ENCODE results near the gene PFKM. TPM values are rescaled to one million over a fixed set of nuclear protein-coding genes. Genes with fewer than 3 reads are reported as not detected.

PFKM gene
- total and polyA plus RNA-seq, 2 of the 4 experiments (the other 2 are of a cell fraction), result 56.7 to 82.6 TPM

DNA sequence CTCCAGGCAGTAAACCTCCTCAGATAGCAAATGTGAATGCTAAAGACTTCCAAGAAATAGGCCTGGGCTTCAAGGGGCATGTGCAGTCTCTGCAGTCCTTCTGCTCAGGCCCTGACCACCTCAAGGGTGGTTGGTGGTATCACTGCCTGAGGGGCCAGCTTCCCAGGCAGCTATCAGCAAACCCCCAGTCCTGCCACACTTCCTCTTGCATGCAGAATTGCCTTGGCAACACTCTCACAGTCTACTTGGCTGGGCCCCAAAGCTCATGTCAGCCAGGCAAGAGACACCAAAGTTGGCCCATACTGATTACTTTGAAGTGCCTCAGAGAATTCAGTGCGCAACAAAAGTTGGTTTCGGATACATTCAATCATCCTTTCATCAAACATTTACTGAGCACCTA, 41.6 kb downstream of the PFKM start:
- Histone ChIP-seq H3K36me3 (ENCODE audit: control insufficient read depth, insufficient read depth, low read length) (no peaks in the 10 kb centered on the region), H3K23ac (ENCODE audit: low read depth, low read length) (no peak overlapping the region), H2BK15ac (ENCODE audit: low read depth, low read length) (no peak overlapping the region), H3K4ac (ENCODE audit: low read depth, low read length) (no peak overlapping the region), H3K9me1 (ENCODE audit: insufficient read depth, low read length) (peaks cover 5% of the 10 kb centered on the region), H2AK9ac (replicated peaks; ENCODE audit: low read depth, low read length, poor library complexity) (no peak overlapping the region), H2BK120ac (ENCODE audit: low read depth, low read length) (no peak overlapping the region), H4K20me1 (ENCODE audit: insufficient read depth, low read length) (no peaks in the 10 kb centered on the region), H4K91ac (ENCODE audit: insufficient read depth, low read depth, low read length) (no peak overlapping the region), H3K4me3 (ENCODE audit: insufficient read depth, low read depth, low read length) (no peak overlapping the region), H4K5ac (ENCODE audit: low read depth, low read length) (no peak overlapping the region), H3K4me1 (ENCODE audit: control insufficient read depth, insufficient read depth, low read length) (peaks cover 2% of the 10 kb centered on the region; the same call in 1 of the 2 replicates), H3K27me3 (ENCODE audit: control insufficient read depth, insufficient read depth, low read length) (peaks cover 4% of the 10 kb centered on the region), H2AK5ac (ENCODE audit: low read depth, low read length) (no peak overlapping the region), H2BK20ac (ENCODE audit: low read depth, low read length) (no peak overlapping the region), H2BK5ac (ENCODE audit: low read depth, low read length, poor library complexity, severe bottlenecking) (no peak overlapping the region), H2AFZ (replicated peaks; ENCODE audit: low read length, poor library complexity) (no peak overlapping the region), H3K18ac (ENCODE audit: low read depth, low read length) (no peak overlapping the region), H3K56ac (ENCODE audit: extremely low read depth, insufficient read depth, low read length) (no peak overlapping the region), H3K14ac (replicated peaks; ENCODE audit: low read depth, low read length) (no peak overlapping the region), H3K27ac (ENCODE audit: insufficient read depth, low read length) (no peak overlapping the region), H4K8ac (ENCODE audit: low read depth in 2 of 2, low read length in 2 of 2) (no peak overlapping the region), H3K4me2 (ENCODE audit: low read depth, low read length) (no peak overlapping the region), H3K9me3 (ENCODE audit: control insufficient read depth, insufficient read depth, low read length) (no peaks in the 10 kb centered on the region), H3K9ac (ENCODE audit: low read depth, low read length) (no peak overlapping the region), H3K79me1 (ENCODE audit: low read depth in 1 of 2, low read length in 2 of 2) (peaks cover 3 to 13% of the 10 kb centered on the region in 2 experiments; a peak in 3 of 4 replicates)
- intact Hi-C loops (cut with micrococcal nuclease), result loop anchor here (10.0 kb wide), 1 partner anchor 446 kb away; no protein-coding TSS in a partner anchor
- no peak for ATAC-seq (ENCODE audit: low read depth)
- WGBS, 2 experiments (ENCODE audit: extremely low coverage in 2 of 2, insufficient read length in 1 of 2), result no CpG with 5 or more reads among the region's 2 CpGs
- TF ChIP-seq USF2 (IDR thresholded peaks at IDR 0.05; ENCODE audit: low read depth, low read length) (no peak), BHLHE40 (IDR thresholded peaks at IDR 0.05; ENCODE audit: low read depth, low read length) (no peak), CHD1 (IDR thresholded peaks at IDR 0.05; ENCODE audit: low read depth, low read length) (no peak), RCOR1 (IDR thresholded peaks at IDR 0.05; ENCODE audit: insufficient replicate concordance, low read length) (no peak)
- POLR2A ChIA-PET (ENCODE audit: unreplicated experiment), result no interaction called here
- no TSS peak for BruUV-seq (replicated peaks)
- CTCF ChIA-PET, result no interaction called here
- DNase-seq, result no peak
- in situ Hi-C loops (cut with MboI; ENCODE audit: low sequenced_read_pairs), result no loop called here
- dilution Hi-C loops (cut with HindIII; ENCODE audit: low sequenced_read_pairs, unreplicated experiment), result no loop called here
